GM18868 (cell line): ENCODE data around the gene S1PR3.

ENCODE experiments used
- ATAC-seq: cut with Tn5 transposase; IDR thresholded peaks from one replicate; pipeline ENCODE4 v1.9.1; 2021; ENCODE audit warnings: mild to moderate bottlenecking, moderate library complexity; ENCODE audit not compliant: unreplicated experiment

The S1PR3 gene

DNA sequence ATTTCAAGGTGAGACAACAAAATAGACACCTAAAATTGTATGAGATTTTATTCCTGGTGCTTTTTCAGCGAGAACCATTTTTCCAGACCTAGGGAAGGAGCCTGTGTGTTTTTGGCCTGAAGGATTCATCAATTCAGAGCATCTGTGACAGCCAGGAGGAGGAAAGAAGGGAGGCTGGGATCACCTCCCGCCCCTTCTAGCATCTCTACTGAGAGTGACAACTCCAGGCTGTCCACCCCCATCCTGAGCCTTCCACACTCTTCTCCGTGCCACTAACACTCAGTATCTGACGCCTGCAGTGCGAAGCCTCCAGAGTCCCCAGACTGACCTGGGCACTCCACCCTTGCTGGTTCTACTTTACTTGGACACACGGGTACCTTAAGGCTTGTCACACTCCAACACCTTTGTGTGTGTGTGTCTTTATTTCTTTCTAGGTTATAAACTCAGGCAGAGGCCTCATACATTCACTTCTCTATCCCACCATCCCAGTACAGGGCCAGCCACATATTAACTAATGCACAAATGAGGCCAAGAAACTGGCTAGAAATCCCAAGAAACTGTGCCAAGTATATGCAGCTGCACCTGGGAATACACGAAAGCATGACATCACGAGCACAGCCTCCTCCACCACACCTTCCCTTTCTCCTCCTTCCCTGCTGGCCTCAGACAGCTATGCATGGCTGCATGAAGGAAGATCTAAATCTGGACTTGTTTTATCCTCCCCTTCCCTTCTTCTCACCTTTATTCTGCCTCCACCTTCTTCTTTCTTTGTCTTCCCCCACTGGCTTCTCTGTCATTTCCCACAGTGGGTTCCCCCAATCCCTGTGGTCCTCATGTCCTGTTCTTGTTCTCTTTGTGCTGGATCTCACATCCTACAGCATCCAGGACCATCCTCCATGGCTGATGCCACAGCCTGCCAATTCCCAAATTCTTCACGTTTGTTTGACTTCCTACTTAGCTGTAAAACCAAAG lies 16.0 kb downstream of the S1PR3 start:
- ATAC-seq: no peak

- no peak for ATAC-seq
Measured at GRCh38 chr9:89008055-89008743, 16.9 kb downstream of the S1PR3 start.

- ATAC-seq: no peak
Measured at GRCh38 chr9:89008744-89009545, 17.7 kb downstream of the S1PR3 start.

DNA sequence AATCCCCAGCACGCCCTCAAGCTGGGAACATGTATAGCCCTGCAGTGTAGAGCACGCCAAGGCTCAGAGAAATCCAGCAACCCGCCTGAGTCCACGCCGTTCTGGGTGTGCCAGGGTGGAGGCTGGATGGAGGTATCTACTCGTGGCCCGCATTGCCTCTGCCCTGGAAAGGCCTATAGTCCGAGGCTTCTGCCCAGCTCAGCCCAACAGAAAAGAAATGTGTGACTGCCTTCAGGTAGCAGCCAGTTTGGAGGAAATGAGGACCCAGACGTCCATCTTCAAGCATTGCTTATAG lies 18.2 kb downstream of the S1PR3 start:
- ATAC-seq: no peak

DNA sequence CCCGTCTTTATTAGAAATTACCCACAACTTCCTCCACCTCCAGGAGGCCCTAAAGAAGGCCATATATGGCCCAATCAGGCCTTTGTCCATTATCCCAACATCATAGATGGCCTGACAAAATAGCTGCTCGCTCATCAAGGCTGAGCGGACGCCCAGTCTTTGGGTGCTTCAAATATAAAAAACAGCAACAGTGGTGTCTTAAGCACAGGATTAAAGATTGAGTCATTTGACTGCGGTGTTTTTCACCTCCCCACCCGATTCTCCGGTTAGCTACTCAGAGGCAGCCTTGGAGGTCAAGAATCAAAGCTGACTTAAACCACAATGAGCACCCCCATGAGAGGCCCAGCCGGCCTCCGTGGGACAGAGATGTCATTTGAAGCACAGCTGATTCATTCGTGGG lies 18.8 kb downstream of the S1PR3 start:
- no peak for ATAC-seq

DNA sequence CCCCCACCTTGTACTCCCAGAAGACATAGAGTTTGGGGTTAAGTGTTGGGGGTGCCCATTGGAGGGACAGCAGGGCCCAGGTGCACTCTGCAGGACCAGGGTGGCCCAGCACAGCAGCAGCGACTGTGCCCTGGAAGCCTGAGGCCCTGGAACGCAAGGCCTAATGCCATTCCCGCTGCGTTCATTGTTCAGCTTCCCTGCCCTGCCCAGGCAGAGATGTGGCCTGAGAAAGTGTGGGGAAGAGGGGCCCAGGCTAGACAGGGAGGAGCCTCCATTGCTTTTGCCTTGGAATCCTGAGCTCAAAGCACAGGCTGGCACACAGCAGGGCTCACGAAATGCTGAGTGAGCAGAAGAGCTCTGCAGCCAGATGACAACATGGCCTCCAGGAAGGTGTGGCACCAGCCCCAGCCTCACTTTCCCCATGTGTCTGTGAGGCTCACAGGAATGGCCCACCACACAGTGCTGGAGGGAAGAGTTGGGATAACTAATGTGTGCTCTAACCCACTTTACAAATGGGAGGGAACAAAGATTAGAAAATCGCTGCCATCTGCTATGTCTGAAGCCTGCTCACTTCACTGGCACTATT lies 19.4 kb downstream of the S1PR3 start:
- ATAC-seq: no peak

DNA sequence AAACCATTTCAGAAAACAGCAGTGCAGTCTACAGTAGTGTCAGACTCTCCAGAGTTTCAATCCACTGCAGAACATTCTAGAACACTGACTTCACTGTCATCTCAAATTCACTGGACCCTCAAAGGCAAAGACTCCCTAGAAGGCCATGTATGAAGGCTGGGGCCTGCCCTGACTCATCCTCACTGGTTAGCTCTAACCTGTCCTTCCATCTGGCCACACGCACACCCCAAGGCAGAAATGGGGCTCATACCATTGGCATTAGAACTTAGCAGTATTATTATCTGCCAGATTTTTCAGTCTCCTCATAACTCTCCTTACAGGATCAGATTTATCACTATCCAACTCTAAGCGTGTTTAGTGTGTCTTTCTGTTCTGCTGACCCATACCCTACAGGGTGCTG lies 20.4 kb downstream of the S1PR3 start:
- ATAC-seq: no peak

DNA sequence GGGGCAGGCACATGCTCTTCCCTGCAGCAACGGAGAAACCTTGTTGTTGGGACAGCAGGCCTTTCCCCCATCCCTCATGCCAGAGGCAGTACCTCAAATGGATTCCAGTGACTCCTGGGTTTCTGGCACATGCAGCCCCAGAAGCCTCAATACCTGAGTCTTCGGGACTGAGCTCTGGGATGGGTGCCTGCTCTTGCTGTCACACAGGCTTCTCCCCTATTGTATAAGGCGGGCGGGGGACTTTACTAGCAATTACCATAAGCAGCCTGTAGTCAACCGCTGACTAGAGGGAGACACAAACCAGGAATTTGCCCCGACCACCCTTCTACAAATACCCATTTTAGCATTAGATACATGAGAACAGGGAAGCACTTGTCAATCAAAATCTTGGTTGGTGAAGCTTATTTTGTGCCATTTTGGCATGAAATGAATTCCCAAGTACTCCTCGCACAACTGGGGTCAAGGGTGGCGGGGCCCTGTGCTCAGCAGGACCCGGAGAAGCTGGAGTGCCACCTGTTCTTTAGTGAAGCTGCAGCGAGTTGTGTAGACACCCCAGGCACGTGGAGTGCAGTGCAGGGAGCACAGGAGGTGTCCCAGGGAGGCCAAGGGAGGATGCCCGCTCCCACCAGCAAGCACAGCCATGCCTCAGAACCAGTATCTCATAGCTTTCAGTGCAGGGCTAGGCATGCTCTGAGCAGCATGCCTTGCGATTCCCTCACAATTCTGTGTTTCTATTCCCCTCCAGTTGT lies 21.2 kb downstream of the S1PR3 start:
- ATAC-seq: no peak

GRCh38 chr9:89013660-89014059 lies 22.4 kb downstream of the S1PR3 start:
- no peak for ATAC-seq

DNA sequence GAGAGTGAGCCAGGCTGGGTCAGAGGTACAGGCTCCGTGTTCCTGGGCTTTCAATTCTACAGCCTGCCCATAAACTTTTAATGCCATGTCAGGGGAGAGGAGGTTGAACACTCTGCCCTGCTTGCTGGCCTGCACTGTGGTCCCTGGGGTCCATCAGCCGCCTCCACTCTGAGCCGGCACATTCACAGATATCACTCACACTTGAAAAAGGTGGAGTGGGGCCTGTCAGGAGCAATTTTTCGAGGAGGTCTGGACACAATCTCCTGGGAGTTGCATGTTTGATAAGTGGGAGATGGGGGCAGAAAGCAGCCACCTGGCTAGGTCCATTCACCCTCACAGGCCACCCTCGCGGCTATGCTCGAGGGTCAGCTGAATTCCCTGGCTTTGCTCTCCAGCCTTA lies 22.9 kb downstream of the S1PR3 start:
- no peak for ATAC-seq

GRCh38 chr9:89015336-89015735 lies 24.1 kb downstream of the S1PR3 start:
- no peak for ATAC-seq

DNA sequence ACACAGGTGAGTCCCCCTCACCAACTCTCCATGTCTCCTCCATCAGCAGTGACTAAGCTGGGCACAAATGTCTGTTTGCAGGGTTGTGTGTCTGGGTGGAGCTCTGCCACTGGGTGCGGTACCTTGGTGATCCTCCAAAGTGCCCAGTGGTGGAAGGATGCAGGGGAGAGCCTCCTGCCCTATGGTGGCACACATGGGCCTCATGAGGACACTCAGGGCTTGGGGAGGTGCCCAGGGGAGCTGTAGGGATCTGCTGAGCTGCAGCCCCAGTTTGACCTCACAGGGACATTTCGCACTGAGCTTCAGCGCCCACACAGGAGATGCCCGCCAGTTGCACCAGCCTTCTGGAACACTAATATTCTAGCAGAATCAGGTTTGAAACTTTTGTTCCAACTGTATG lies 29.5 kb downstream of the S1PR3 start:
- ATAC-seq: no peak

GRCh38 chr9:89021154-89021803 lies 30.0 kb downstream of the S1PR3 start:
- no peak for ATAC-seq

- no peak for ATAC-seq
Measured at GRCh38 chr9:89022001-89022759, 30.9 kb downstream of the S1PR3 start.

DNA sequence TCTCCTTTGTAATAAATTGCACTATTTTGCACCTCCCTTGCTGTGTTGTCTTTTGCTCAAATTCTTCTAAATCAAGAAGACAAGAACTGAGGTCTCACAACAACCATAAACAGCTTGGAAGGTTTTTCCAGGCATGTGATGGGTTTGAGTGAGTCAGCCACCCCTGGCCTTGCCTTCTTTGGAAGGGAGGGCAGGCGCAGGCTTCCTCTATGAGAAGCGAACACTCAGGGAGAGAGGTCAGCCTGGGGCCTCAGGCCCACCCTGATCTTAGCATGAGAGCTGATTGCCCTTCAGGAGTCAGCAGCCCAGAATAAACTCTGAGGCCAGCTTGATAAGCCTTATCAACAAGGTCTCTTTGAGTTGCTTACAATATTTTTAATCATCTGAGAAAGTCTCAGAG lies 31.6 kb downstream of the S1PR3 start:
- ATAC-seq: no peak

- ATAC-seq: no peak
Measured at GRCh38 chr9:89023740-89024139, 32.5 kb downstream of the S1PR3 start.

DNA sequence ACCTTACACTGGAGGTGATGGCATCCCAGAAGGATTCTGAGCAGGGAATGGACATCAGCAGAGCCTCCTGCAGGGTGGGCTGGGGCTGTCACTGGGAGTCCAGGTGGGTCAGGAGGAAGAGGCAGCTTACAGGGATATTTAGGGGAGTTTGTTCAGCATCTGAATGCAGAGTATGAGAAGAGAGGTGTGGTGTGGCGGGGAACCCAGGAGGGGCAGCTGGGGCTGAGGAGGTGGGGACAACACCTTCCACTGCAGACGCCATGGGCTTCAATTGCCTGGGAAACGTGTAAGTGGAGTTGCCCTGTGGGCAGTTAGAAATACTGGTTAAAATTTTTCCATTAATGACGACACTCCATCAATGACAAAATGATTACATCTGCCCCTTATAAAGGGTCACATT lies 33.5 kb downstream of the S1PR3 start:
- ATAC-seq: no peak

DNA sequence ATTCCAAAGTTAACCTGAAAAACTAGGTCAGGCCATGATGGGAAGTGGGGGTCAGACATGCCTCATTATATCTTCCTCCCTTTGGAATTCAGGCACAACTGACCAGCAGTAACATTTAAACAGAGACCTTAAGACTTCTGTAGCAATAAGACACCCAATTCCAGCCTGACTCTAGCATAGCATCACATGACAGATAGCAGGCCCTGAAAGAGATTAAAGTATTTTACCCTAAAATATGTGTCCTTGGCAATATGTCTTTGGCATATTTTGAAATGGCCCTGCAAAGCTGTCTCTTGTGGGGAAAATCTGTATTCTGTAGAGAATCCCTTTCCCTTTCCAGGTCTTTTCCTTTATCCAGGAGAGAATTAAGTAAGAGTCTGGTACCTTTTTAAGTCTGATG lies 34.3 kb downstream of the S1PR3 start:
- no peak for ATAC-seq

GRCh38 chr9:89026876-89027275 lies 35.6 kb downstream of the S1PR3 start:
- no peak for ATAC-seq
